Hepatocyte (in vitro differentiated cells): ENCODE measurements around the gene OR52D1. TPM values are rescaled to one million over a fixed set of nuclear protein-coding genes. Genes with fewer than 3 reads are reported as not detected.

ENCODE experiments used
- DNase-seq: peaks from one replicate; pipeline ENCODE4 v3.0.0-alpha.2; 2016; ENCODE audit warnings: low spot score
- H2AFZ ChIP-seq: fragments of 200-600 bp; sonication (generic); 2 replicates; pipeline ENCODE4 v1.6.0; 2016; ENCODE audit warnings: antibody characterized with exemption, mild to moderate bottlenecking
- H3K27ac ChIP-seq: fragments of 200-600 bp; sonication (generic); 2 replicates; pipeline ENCODE4 v1.5.1; 2016; ENCODE audit warnings: mild to moderate bottlenecking
- H3K27me3 ChIP-seq: fragments of 200-600 bp; sonication (generic); 2 replicates; pipeline ENCODE4 v1.6.1; 2016
- H3K36me3 ChIP-seq: fragments of 200-600 bp; sonication (generic); replicated peaks from 2 replicates; pipeline ENCODE4 v1.5.1; 2016; ENCODE audit warnings: low read depth; ENCODE audit not compliant: insufficient read depth
- H3K4me1 ChIP-seq: fragments of 200-600 bp; sonication (generic); 2 replicates; pipeline ENCODE4 v1.5.1; 2016; ENCODE audit warnings: mild to moderate bottlenecking, moderate library complexity; ENCODE audit not compliant: insufficient read depth
- H3K4me2 ChIP-seq: fragments of 200-600 bp; sonication (generic); 2 replicates; pipeline ENCODE4 v1.6.0; 2016
- H3K4me3 ChIP-seq: fragments of 200-600 bp; sonication (generic); 2 replicates; pipeline ENCODE4 v1.5.1; 2016; ENCODE audit warnings: mild to moderate bottlenecking
- H3K79me2 ChIP-seq: fragments of 200-600 bp; sonication (generic); 2 replicates; pipeline ENCODE4 v1.6.0; 2017; ENCODE audit warnings: mild to moderate bottlenecking
- H3K9me2 ChIP-seq: fragments of 200-600 bp; sonication (generic); replicated peaks from 2 replicates; pipeline ENCODE4 v1.6.0; 2017; ENCODE audit warnings: mild to moderate bottlenecking; ENCODE audit not compliant: insufficient read depth
- H3K9me3 ChIP-seq: fragments of 200-600 bp; sonication (generic); 2 replicates; pipeline ENCODE4 v1.5.1; 2016; ENCODE audit warnings: low read depth, mild to moderate bottlenecking
- H4K20me1 ChIP-seq: fragments of 200-600 bp; sonication (generic); 2 replicates; pipeline ENCODE4 v1.6.0; 2016; ENCODE audit warnings: mild to moderate bottlenecking; ENCODE audit not compliant: insufficient read depth, poor library complexity, severe bottlenecking
- CTCF ChIP-seq: fragments of 200-600 bp; sonication (generic); IDR thresholded peaks from 2 replicates; pipeline ENCODE4 v1.5.1; 2016; ENCODE audit warnings: antibody characterized with exemption, mild to moderate bottlenecking; ENCODE audit not compliant: poor library complexity
- EZH2 ChIP-seq: fragments of 200-600 bp; sonication (generic); IDR thresholded peaks from 2 replicates; pipeline ENCODE4 v1.6.1; 2016; ENCODE audit warnings: antibody characterized with exemption, mild to moderate bottlenecking, borderline replicate concordance
- EZH2phosphoT487 ChIP-seq: fragments of 200-600 bp; sonication (generic); IDR thresholded peaks from one replicate; pipeline ENCODE4 v1.6.1; 2018; ENCODE audit warnings: antibody characterized with exemption, mild to moderate bottlenecking, low read depth, moderate library complexity; ENCODE audit not compliant: unreplicated experiment, severe bottlenecking
- WGBS: methylation state at CpG from one replicate; pipeline ENCODE4 v1.1.6; 2016; ENCODE audit warnings: low lambda C conversion rate; ENCODE audit errors: missing lambda C conversion rate; 5-methylcytosine and 5-hydroxymethylcytosine counted together
- polyA plus RNA-seq: library from polyadenylated mRNA; unstranded; fragments of >200 nt; fragmentation: Nextera tagmentation; extraction: Ambion mirVana; gene quantifications from 2 replicates; pipeline ENCODE4 v1.2.1, GENCODE V29; 2016
- total RNA-seq: library from RNA; depleted of rRNA; stranded (reverse); fragments of >200 nt; gene quantifications from 2 replicates; pipeline ENCODE4 v1.2.3, GENCODE V29; 2014

OR52D1 gene
- total and polyA plus RNA-seq, 2 experiments from 2014 or later: not detected

- Histone ChIP-seq H3K27ac (no peak overlapping the region), H3K4me2 (no peak overlapping the region), H3K79me2 (no peaks in the 10 kb centered on the region), H4K20me1 (no peaks in the 10 kb centered on the region), H2AFZ (no peak overlapping the region), H3K27me3 (no peaks in the 10 kb centered on the region), H3K36me3 (no peaks in the 10 kb centered on the region), H3K4me3 (no peak overlapping the region), H3K9me2 (no peaks in the 10 kb centered on the region), H3K9me3 (no peaks in the 10 kb centered on the region), H3K4me1 (no peaks in the 10 kb centered on the region)
- TF ChIP-seq CTCF (no peak), EZH2 (no peak), EZH2phosphoT487 (no peak)
- WGBS: 83% methylated on average over 1 of the region's 1 CpG
- DNase-seq: no peak
Observed at GRCh38 chr11:5534046-5534445, 45.6 kb downstream of the OR52D1 start.

- H3K27me3 ChIP-seq: no peaks in the 10 kb centered on the region
- no peaks in the 10 kb centered on the region for H3K36me3 ChIP-seq
- no peaks in the 10 kb centered on the region for H3K9me3 ChIP-seq
- DNase-seq: no peak
- no peaks in the 10 kb centered on the region for H3K79me2 ChIP-seq
- H3K4me3 ChIP-seq: no peak overlapping the region
- H3K9me2 ChIP-seq: no peaks in the 10 kb centered on the region
- no peak for TF ChIP-seq EZH2
- TF ChIP-seq CTCF: no peak
- TF ChIP-seq EZH2phosphoT487: no peak
- H3K4me1 ChIP-seq: no peaks in the 10 kb centered on the region
- no peaks in the 10 kb centered on the region for H4K20me1 ChIP-seq
- no peak overlapping the region for H3K4me2 ChIP-seq
- no peak overlapping the region for H2AFZ ChIP-seq
- H3K27ac ChIP-seq: no peak overlapping the region
Observed at GRCh38 chr11:5536482-5536881, 48.0 kb downstream of the OR52D1 start.

Other genes with a start within 250 kb of the OR52D1 start
- not detected in 2 replicates for gene HBG1, start 238.8 kb upstream of the OR52D1 start, total RNA-seq
- not detected in 2 replicates for gene HBG1, start 238.8 kb upstream of the OR52D1 start, polyA plus RNA-seq
- not detected in 2 replicates for gene HBG2, start 233.9 kb upstream of the OR52D1 start, total RNA-seq
- 0.63 TPM in 1 of 2 replicates, not detected in the other for gene HBG2, start 233.9 kb upstream of the OR52D1 start, polyA plus RNA-seq
- 1.1 and 1.6 TPM in 2 replicates for gene HBE1, start 218.7 kb upstream of the OR52D1 start, total RNA-seq
- gene HBE1, start 218.7 kb upstream of the OR52D1 start, polyA plus RNA-seq: 0.25 and 1.5 TPM in 2 replicates
- gene OR51B4, start 186.7 kb upstream of the OR52D1 start, total RNA-seq: not detected in 2 replicates
- gene OR51B4, start 186.7 kb upstream of the OR52D1 start, polyA plus RNA-seq: 0.17 TPM in 1 of 2 replicates, not detected in the other
- gene OR51B2, start 164.4 kb upstream of the OR52D1 start, total RNA-seq: not detected in 2 replicates
- not detected in 2 replicates for gene OR51B2, start 164.4 kb upstream of the OR52D1 start, polyA plus RNA-seq
- 0.20 TPM in 1 of 2 replicates, not detected in the other for gene OR51B5, start 145.2 kb upstream of the OR52D1 start, total RNA-seq
- gene OR51B5, start 145.2 kb upstream of the OR52D1 start, polyA plus RNA-seq: not detected in 2 replicates
- not detected in 2 replicates for gene OR51B6, start 137.2 kb upstream of the OR52D1 start, total RNA-seq
- not detected in 2 replicates for gene OR51B6, start 137.2 kb upstream of the OR52D1 start, polyA plus RNA-seq
- gene OR51M1, start 104.9 kb upstream of the OR52D1 start, total RNA-seq: not detected in 2 replicates
- not detected in 2 replicates for gene OR51M1, start 104.9 kb upstream of the OR52D1 start, polyA plus RNA-seq
- gene OR51Q1, start 66.6 kb upstream of the OR52D1 start, total RNA-seq: not detected in 2 replicates
- gene OR51Q1, start 66.6 kb upstream of the OR52D1 start, polyA plus RNA-seq: not detected in 2 replicates
- gene OR51I1, start 47.2 kb upstream of the OR52D1 start, total RNA-seq: not detected in 2 replicates
- not detected in 2 replicates for gene OR51I1, start 47.2 kb upstream of the OR52D1 start, polyA plus RNA-seq
- gene OR51I2, start 39.4 kb upstream of the OR52D1 start, total RNA-seq: not detected in 2 replicates
- gene OR51I2, start 39.4 kb upstream of the OR52D1 start, polyA plus RNA-seq: not detected in 2 replicates
- 0.50 TPM in 1 of 2 replicates, not detected in the other for gene UBQLN3, start 21.3 kb downstream of the OR52D1 start, total RNA-seq
- not detected in 2 replicates for gene UBQLN3, start 21.3 kb downstream of the OR52D1 start, polyA plus RNA-seq
- 0.53 and 0.76 TPM in 2 replicates for gene UBQLNL, start 28.0 kb downstream of the OR52D1 start, total RNA-seq
- 0.52 TPM in 1 of 2 replicates, not detected in the other for gene UBQLNL, start 28.0 kb downstream of the OR52D1 start, polyA plus RNA-seq
- gene OR52H1, start 59.9 kb downstream of the OR52D1 start, total RNA-seq: 0.28 TPM in 1 of 2 replicates, not detected in the other
- not detected in 2 replicates for gene OR52H1, start 59.9 kb downstream of the OR52D1 start, polyA plus RNA-seq
- gene OR52B6, start 92.2 kb downstream of the OR52D1 start, total RNA-seq: not detected in 2 replicates
- gene OR52B6, start 92.2 kb downstream of the OR52D1 start, polyA plus RNA-seq: not detected in 2 replicates
- gene TRIM6, start 108.0 kb downstream of the OR52D1 start, total RNA-seq: 6.6 and 10.7 TPM in 2 replicates
- 4.3 and 8.0 TPM in 2 replicates for gene TRIM6, start 108.0 kb downstream of the OR52D1 start, polyA plus RNA-seq
- 10.5 and 14.6 TPM in 2 replicates for gene TRIM34, start 136.3 kb downstream of the OR52D1 start, total RNA-seq
- 2.7 and 3.6 TPM in 2 replicates for gene TRIM34, start 136.3 kb downstream of the OR52D1 start, polyA plus RNA-seq
- 30.1 and 37.0 TPM in 2 replicates for gene TRIM5, start 196.4 kb downstream of the OR52D1 start, total RNA-seq
- gene TRIM5, start 196.4 kb downstream of the OR52D1 start, polyA plus RNA-seq: 14.2 and 19.6 TPM in 2 replicates
- gene TRIM22, start 201.1 kb downstream of the OR52D1 start, total RNA-seq: 15.4 TPM in 2 replicates
- 9.3 and 10.4 TPM in 2 replicates for gene TRIM22, start 201.1 kb downstream of the OR52D1 start, polyA plus RNA-seq
- gene OR56B1, start 247.8 kb downstream of the OR52D1 start, total RNA-seq: not detected in 2 replicates
- not detected in 2 replicates for gene OR56B1, start 247.8 kb downstream of the OR52D1 start, polyA plus RNA-seq